Astrocyte of the spinal cord (primary cell): ENCODE results near the gene TNFSF11.

ENCODE experiments used
- DNase-seq: peaks from one replicate; pipeline ENCODE4 v3.0.0; 2011; ENCODE audit warnings: low read depth, low spot score
- H3K4me3 ChIP-seq: 2 replicates; pipeline ENCODE4 v1.5.1; 2011; ENCODE audit warnings: low read depth, mild to moderate bottlenecking, low read length, moderate library complexity
- in situ Hi-C: cut with HindIII; loops from 2 replicates; pipeline ENCODE4 v1.10.0; 2017; ENCODE audit warnings: low sequenced_read_pairs
- TF ChIP-seq, protein P1 (sequence below): IDR thresholded peaks from 2 replicates; pipeline ENCODE4 v1.5.1; 2012; ENCODE audit warnings: low read depth, mild to moderate bottlenecking, low read length, inconsistent platforms

Gene TNFSF11

GRCh38 chr13:42649141-42649540, 75.2 kb downstream of the TNFSF11 start:
- no peak for DNase-seq
- H3K4me3 ChIP-seq, result no peak overlapping the region
- TF ChIP-seq, protein P1, sequence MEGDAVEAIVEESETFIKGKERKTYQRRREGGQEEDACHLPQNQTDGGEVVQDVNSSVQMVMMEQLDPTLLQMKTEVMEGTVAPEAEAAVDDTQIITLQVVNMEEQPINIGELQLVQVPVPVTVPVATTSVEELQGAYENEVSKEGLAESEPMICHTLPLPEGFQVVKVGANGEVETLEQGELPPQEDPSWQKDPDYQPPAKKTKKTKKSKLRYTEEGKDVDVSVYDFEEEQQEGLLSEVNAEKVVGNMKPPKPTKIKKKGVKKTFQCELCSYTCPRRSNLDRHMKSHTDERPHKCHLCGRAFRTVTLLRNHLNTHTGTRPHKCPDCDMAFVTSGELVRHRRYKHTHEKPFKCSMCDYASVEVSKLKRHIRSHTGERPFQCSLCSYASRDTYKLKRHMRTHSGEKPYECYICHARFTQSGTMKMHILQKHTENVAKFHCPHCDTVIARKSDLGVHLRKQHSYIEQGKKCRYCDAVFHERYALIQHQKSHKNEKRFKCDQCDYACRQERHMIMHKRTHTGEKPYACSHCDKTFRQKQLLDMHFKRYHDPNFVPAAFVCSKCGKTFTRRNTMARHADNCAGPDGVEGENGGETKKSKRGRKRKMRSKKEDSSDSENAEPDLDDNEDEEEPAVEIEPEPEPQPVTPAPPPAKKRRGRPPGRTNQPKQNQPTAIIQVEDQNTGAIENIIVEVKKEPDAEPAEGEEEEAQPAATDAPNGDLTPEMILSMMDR, result no peak
- in situ Hi-C loops, result no loop called here

GRCh38 chr13:42649831-42650230, 75.9 kb downstream of the TNFSF11 start:
- DNase-seq, result no peak
- in situ Hi-C loops, result no loop called here
- H3K4me3 ChIP-seq, result no peak overlapping the region
- TF ChIP-seq, protein P1, result no peak

DNA sequence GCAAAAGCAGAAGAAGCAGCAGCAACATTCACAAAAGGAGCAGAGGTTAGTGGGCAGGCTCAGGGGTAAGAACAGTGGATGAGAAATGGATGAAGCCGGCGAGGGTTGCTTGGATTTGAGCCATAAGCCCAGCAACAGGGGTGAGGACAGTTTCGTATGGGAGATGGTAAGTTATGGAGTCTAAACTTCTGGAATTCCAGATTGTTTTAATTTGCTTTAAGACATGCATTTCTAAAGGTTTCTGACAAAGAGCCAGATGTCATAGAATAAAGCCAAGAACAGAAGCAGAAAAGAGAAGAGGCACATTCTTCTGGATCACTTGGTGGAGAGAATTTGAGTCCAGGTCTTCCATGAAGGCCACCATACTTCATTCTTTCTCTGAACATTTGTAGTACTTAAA, 76.6 kb downstream of the TNFSF11 start:
- TF ChIP-seq, protein P1, result no peak
- H3K4me3 ChIP-seq, result no peak overlapping the region
- no peak for DNase-seq
- in situ Hi-C loops, result no loop called here

DNA sequence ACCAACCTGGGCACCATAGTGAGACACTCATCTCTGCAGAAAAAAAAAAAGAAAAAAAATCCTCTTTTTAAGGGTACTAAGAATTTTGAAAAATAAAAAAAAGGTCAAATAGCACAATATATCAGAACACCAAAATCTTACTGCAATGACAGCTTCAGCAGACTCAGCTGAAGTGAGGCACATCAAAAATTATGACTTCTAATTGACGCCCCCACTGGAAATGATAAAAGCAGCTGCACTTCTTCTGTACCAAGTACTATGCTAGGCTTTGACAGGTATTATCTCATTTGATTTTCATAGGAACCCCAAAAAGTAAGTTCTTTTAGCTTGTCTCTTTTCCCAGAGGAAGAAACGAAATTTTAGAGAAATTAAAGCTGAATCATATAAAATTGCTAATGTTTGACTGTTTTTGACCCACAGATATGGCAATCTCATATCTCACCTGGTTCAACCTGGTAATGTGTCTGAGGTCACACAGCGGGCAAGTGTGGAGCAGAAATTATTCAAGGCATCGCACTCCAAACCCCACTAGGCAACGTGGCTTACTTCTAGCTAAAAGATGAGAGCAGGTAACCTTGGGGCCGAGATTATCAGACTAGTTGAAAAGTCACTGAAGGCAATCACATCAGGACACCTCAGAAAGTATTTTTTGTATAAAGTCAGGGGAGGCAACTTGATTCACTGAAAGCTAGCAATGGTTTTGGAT, 78.1 kb downstream of the TNFSF11 start:
- in situ Hi-C loops, result no loop called here
- TF ChIP-seq, protein P1, result no peak
- no peak for DNase-seq
- no peak overlapping the region for H3K4me3 ChIP-seq

DNA sequence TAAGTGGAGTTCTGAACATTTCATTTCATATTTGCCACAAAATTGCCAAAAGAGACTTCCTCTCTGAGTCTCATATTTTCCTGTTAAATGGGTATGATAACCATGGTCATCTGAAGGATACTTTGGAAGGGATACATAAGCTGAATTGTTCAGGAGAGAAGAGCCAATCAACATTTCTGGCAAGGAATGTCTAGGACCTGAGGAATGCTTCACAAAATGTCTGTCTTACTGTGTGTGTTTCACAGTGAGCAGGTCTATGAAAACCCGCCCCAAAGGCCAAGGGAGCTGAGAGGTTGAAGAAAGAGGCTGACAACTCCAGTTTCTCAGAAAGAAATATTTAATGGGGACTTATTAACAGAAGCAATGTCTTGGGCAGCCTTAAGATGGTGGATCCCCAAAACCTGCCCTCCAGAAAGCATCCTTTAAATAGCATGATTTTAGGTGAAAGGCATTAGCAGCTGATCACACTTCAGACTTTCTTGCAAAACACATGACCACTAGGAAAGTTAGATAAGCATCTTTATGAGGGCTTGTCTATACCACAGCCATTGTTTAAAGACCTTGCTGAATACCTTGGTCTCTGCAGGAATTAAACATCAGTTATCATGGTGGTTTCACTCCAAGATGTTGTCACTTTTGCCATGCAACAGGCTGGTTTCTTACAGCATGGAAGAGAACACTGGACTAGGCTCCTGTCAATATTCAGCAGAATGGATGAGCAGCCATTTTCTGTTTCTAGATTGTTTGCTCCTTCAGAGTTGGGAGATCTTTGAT, 78.9 kb downstream of the TNFSF11 start:
- TF ChIP-seq, protein P1, result no peak
- no peak for DNase-seq
- in situ Hi-C loops, result no loop called here
- H3K4me3 ChIP-seq, result no peak overlapping the region

- no peak overlapping the region for H3K4me3 ChIP-seq
- no peak for DNase-seq
- in situ Hi-C loops, result no loop called here
- TF ChIP-seq, protein P1, result no peak
Observed at GRCh38 chr13:42653679-42654078, 79.7 kb downstream of the TNFSF11 start.
